Measurements from ENCODE around the gene SPAG9.

Gene SPAG9

GRCh38 chr17:51050291-51051033 lies 70.2 kb downstream of the SPAG9 start:
- Histone ChIP-seq H3K27me3 (ENCODE audit: control insufficient read depth in 1 of 2, insufficient read depth in 2 of 2, low read length in 2 of 2) (no peaks in the 10 kb centered on the region), H3K9me3 (ENCODE audit: low read length) (no peaks in the 10 kb centered on the region), H3K4me1 (ENCODE audit: insufficient read depth, low read length) (peaks cover 6% of the 10 kb centered on the region), H3K36me3 (ENCODE audit: insufficient read depth, low read length) (no peaks in the 10 kb centered on the region), H3K4me3 (ENCODE audit: low read depth in 1 of 2, low read length in 2 of 2) (no peak overlapping the region), H3K9ac (ENCODE audit: low read length) (no peak overlapping the region), H3K27ac (ENCODE audit: low read depth, low read length) (no peak overlapping the region)

DNA sequence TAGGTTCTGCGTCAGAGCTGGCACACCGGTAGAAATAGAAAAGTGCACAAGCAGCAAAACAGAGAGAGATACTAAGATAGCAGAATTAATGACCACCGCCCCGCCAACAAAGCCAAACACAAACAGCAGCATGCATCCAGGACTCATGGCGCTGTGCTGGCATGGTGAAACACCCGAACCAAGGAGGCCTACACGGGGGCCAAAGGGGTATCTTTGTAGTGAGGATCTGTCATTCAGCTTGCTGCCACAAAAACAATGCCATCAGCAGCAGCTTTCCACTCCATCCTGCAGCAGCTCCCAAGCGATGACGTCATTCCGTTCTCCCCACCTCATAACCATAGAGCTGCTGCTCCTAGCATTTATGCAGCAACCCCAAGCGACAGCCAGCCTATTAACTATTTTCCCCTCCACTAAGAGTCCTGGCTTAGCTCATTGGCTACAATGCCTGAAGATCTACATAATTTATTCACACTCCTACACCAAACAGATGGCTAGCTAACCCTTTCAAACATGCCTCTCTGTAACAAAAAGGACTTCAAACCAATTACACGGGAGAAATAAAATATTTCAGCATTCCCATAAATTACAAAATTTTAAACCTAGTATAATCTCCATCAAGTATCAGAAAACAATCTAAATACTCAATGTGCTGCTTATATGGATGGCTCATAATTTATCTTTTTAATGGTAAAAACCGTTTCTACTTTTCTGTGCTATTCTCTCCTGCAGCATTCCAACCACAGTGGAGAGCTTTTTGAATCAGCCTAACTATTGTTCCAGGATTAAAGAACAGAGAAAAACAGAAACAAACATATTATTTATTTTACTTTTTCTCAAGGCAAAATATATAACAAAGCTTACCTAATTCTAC lies 73.9 kb downstream of the SPAG9 start:
- H3K27me3 ChIP-seq (ENCODE audit: control insufficient read depth in 1 of 2, insufficient read depth in 2 of 2, low read length in 2 of 2): no peaks in the 10 kb centered on the region
- no peaks in the 10 kb centered on the region for H3K9me3 ChIP-seq (ENCODE audit: low read length)
- H3K4me3 ChIP-seq (ENCODE audit: low read depth in 1 of 2, low read length in 2 of 2): peak overlapping the region; percentile 22 to 72
- H3K36me3 ChIP-seq (ENCODE audit: insufficient read depth, low read length): no peaks in the 10 kb centered on the region
- H3K27ac ChIP-seq (ENCODE audit: low read depth, low read length): peak overlapping the region; percentile 82
- H3K4me1 ChIP-seq (ENCODE audit: insufficient read depth, low read length): peaks cover 6% of the 10 kb centered on the region
- peak overlapping the region; percentile 2 for H3K9ac ChIP-seq (ENCODE audit: low read length)

DNA sequence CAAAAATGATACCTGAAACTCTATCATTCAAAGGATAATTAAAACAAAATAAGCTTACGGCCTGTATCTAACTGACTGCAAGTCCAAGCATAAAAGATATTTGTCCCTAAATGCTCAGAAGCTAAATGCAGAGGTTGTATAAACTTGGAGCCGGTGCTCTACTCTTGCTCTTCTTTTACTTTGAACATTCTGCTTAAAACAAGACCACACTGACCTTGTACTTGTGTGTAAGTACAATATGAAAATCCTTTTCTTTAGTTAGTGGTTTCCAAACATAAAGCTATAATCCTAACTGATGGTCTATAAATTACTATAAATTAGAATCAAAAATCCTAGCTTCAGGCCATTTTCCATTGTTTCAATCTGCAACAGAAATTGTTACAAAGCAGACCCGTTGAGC lies 74.6 kb downstream of the SPAG9 start:
- H3K4me1 ChIP-seq (ENCODE audit: insufficient read depth, low read length): peaks cover 6% of the 10 kb centered on the region
- H3K27me3 ChIP-seq (ENCODE audit: control insufficient read depth in 1 of 2, insufficient read depth in 2 of 2, low read length in 2 of 2): no peaks in the 10 kb centered on the region
- H3K27ac ChIP-seq (ENCODE audit: low read depth, low read length): peak overlapping the region; percentile 82
- peak overlapping the region; percentile 2 for H3K9ac ChIP-seq (ENCODE audit: low read length)
- peak overlapping the region; percentile 22 to 72 for H3K4me3 ChIP-seq (ENCODE audit: low read depth in 1 of 2, low read length in 2 of 2)
- no peaks in the 10 kb centered on the region for H3K36me3 ChIP-seq (ENCODE audit: insufficient read depth, low read length)
- H3K9me3 ChIP-seq (ENCODE audit: low read length): no peaks in the 10 kb centered on the region

DNA sequence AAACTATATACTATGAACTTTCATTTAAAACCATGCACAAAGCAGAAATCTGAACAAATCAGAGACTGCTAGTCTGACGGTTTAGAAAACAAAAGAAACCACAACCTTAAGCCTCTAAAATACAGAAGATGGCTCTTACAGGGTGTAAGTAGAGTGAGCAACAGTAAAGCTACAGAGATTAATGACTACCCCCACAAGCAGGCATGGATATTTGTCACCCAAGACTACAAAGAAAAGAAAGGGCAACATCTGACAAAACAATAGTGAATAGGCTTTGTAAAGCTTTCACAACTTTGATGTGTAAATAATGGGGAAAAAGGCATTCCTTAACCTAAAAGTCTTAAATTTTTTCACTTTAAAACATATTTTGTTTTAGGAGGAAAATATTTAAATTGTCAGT lies 75.0 kb downstream of the SPAG9 start:
- peaks cover 6% of the 10 kb centered on the region for H3K4me1 ChIP-seq (ENCODE audit: insufficient read depth, low read length)
- H3K36me3 ChIP-seq (ENCODE audit: insufficient read depth, low read length): no peaks in the 10 kb centered on the region
- peak overlapping the region; percentile 2 for H3K9ac ChIP-seq (ENCODE audit: low read length)
- H3K27ac ChIP-seq (ENCODE audit: low read depth, low read length): peak overlapping the region; percentile 82
- no peaks in the 10 kb centered on the region for H3K9me3 ChIP-seq (ENCODE audit: low read length)
- no peaks in the 10 kb centered on the region for H3K27me3 ChIP-seq (ENCODE audit: control insufficient read depth in 1 of 2, insufficient read depth in 2 of 2, low read length in 2 of 2)
- H3K4me3 ChIP-seq (ENCODE audit: low read depth in 1 of 2, low read length in 2 of 2): peak overlapping the region in 1 of 2 donors; percentile 72

- Histone ChIP-seq H3K9ac (ENCODE audit: low read length) (no peak overlapping the region), H3K4me3 (ENCODE audit: low read depth in 1 of 2, low read length in 2 of 2) (no peak overlapping the region), H3K27ac (ENCODE audit: low read depth, low read length) (peak overlapping the region; percentile 8)
These were observed 75.7 kb downstream of the SPAG9 start for GRCh38 chr17:51044976-51045375.

DNA sequence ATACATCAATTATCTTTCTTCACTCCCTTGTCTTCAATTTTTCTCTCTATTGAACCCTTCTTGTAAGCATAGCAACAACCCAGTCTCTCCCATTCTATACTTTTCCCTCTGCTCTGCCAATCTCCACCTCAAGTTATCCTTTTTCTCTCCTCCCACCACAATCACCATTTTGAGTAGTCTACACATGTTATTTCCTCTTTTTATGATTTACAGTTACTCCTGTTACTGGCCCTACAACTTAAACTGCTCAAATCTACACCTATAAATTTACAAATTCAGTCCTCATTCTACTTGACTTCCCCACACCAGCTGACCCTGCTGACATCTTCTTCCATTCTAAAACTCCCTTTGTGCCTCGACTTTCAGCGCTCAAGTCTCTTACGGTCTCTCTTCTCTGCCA lies 84.6 kb downstream of the SPAG9 start:
- H3K9ac ChIP-seq (ENCODE audit: low read length): no peak overlapping the region
- peaks cover 10% of the 10 kb centered on the region for H3K4me1 ChIP-seq (ENCODE audit: insufficient read depth, low read length)
- H3K27ac ChIP-seq (ENCODE audit: low read depth, low read length): no peak overlapping the region

More at GRCh38 chr17:51044976-51045375, 75.7 kb downstream of the SPAG9 start:
- H3K4me1 ChIP-seq (ENCODE audit: insufficient read depth, low read length): peaks cover 6% of the 10 kb centered on the region
- H3K9me3 ChIP-seq (ENCODE audit: low read length): no peaks in the 10 kb centered on the region
- no peaks in the 10 kb centered on the region for H3K27me3 ChIP-seq (ENCODE audit: control insufficient read depth in 1 of 2, insufficient read depth in 2 of 2, low read length in 2 of 2)
- H3K36me3 ChIP-seq (ENCODE audit: insufficient read depth, low read length): no peaks in the 10 kb centered on the region

DNA sequence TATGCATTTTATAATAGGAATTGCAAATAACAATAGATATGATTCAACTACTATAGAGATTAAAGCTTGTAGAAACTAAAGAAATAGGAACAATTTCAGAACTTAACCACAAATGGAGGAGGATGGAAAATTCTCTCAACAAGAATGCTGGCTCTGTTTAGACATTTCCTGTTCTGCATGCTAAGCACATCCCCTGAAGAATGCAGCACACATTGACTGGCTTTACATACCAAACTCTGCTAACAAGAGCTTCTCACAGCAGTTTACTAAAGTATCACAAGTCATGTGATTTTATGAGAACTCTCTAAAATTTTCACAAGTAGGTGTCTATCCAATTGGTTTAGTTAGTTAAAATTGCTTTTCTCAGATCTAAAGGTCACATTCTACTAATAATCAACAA lies 85.2 kb downstream of the SPAG9 start:
- Histone ChIP-seq H3K9ac (ENCODE audit: low read length) (no peak overlapping the region), H3K27me3 (ENCODE audit: control insufficient read depth in 1 of 2, insufficient read depth in 2 of 2, low read length in 2 of 2) (no peaks in the 10 kb centered on the region), H3K9me3 (ENCODE audit: low read length) (no peaks in the 10 kb centered on the region), H3K4me1 (ENCODE audit: insufficient read depth, low read length) (peaks cover 10% of the 10 kb centered on the region), H3K36me3 (ENCODE audit: insufficient read depth, low read length) (peaks cover 5% of the 10 kb centered on the region), H3K27ac (ENCODE audit: low read depth, low read length) (no peak overlapping the region), H3K4me3 (ENCODE audit: low read depth in 1 of 2, low read length in 2 of 2) (no peak overlapping the region)

More for the DNA sequence above, 84.6 kb downstream of the SPAG9 start:
- H3K36me3 ChIP-seq (ENCODE audit: insufficient read depth, low read length): peaks cover 5% of the 10 kb centered on the region
- H3K4me3 ChIP-seq (ENCODE audit: low read depth in 1 of 2, low read length in 2 of 2): no peak overlapping the region
- no peaks in the 10 kb centered on the region for H3K9me3 ChIP-seq (ENCODE audit: low read length)
- no peaks in the 10 kb centered on the region for H3K27me3 ChIP-seq (ENCODE audit: control insufficient read depth in 1 of 2, insufficient read depth in 2 of 2, low read length in 2 of 2)

- H3K4me1 ChIP-seq (ENCODE audit: insufficient read depth, low read length): peaks cover 14% of the 10 kb centered on the region
- H3K9me3 ChIP-seq (ENCODE audit: low read length): no peaks in the 10 kb centered on the region
- peaks cover 5% of the 10 kb centered on the region for H3K36me3 ChIP-seq (ENCODE audit: insufficient read depth, low read length)
- no peak overlapping the region for H3K4me3 ChIP-seq (ENCODE audit: low read depth in 1 of 2, low read length in 2 of 2)
- H3K9ac ChIP-seq (ENCODE audit: low read length): no peak overlapping the region
- no peak overlapping the region for H3K27ac ChIP-seq (ENCODE audit: low read depth, low read length)
- no peaks in the 10 kb centered on the region for H3K27me3 ChIP-seq (ENCODE audit: control insufficient read depth in 1 of 2, insufficient read depth in 2 of 2, low read length in 2 of 2)
These were observed 85.9 kb downstream of the SPAG9 start for GRCh38 chr17:51034800-51035199.

- no peaks in the 10 kb centered on the region for H3K27me3 ChIP-seq (ENCODE audit: control insufficient read depth in 1 of 2, insufficient read depth in 2 of 2, low read length in 2 of 2)
- peaks cover 2% of the 10 kb centered on the region for H3K36me3 ChIP-seq (ENCODE audit: insufficient read depth, low read length)
- H3K27ac ChIP-seq (ENCODE audit: low read depth, low read length): no peak overlapping the region
- H3K4me3 ChIP-seq (ENCODE audit: low read depth in 1 of 2, low read length in 2 of 2): no peak overlapping the region
- H3K9ac ChIP-seq (ENCODE audit: low read length): no peak overlapping the region
- H3K9me3 ChIP-seq (ENCODE audit: low read length): no peaks in the 10 kb centered on the region
- peaks cover 14% of the 10 kb centered on the region for H3K4me1 ChIP-seq (ENCODE audit: insufficient read depth, low read length)
These were observed 87.8 kb downstream of the SPAG9 start for GRCh38 chr17:51032850-51033249.

DNA sequence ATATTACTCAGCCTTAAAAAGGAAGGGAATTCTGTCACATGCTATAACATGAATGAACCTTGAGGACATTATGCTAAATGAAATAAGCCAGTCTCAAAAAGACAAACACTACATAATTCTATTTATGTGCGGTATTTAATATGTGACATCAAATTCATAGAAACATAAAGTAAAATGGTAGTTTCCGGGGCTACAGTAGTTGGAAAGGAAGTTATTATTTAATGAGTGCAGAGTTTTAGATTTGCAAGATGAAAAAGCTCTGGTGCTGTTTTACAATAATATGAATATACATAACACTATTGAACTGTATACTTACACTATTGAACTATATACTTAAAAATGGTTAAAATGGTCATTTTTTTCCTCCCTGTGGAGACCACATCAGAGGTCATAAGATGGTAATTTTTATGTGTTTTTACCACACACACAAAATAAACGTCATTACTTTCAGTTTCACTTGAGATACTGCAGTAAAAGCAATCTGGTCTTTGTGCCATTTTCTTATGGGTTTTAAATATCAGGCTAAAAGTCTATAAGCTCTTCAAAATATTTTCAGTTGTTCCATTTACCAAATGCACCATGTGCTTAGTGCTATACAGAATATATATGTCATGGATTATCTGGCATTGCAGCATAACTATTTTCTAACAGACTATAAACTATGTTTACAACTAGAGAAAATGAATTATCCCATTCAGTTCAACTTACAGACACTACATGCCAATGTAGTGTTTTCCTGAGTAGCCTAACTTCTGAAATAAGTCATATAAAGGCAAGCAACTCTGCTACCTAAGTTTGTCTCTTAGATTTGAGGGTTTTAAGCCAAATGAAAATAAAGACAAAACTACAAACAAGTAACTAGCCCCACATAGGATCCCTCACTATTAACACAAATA lies 90.9 kb downstream of the SPAG9 start:
- no peak overlapping the region for H3K27ac ChIP-seq (ENCODE audit: low read depth, low read length)
- peaks cover 4% of the 10 kb centered on the region for H3K4me1 ChIP-seq (ENCODE audit: insufficient read depth, low read length)
- no peaks in the 10 kb centered on the region for H3K27me3 ChIP-seq (ENCODE audit: control insufficient read depth in 1 of 2, insufficient read depth in 2 of 2, low read length in 2 of 2)
- H3K9ac ChIP-seq (ENCODE audit: low read length): no peak overlapping the region
- H3K4me3 ChIP-seq (ENCODE audit: low read depth in 1 of 2, low read length in 2 of 2): peak overlapping the region in 1 of 2 donors; percentile 14
- H3K9me3 ChIP-seq (ENCODE audit: low read length): no peaks in the 10 kb centered on the region
- no peaks in the 10 kb centered on the region for H3K36me3 ChIP-seq (ENCODE audit: insufficient read depth, low read length)

DNA sequence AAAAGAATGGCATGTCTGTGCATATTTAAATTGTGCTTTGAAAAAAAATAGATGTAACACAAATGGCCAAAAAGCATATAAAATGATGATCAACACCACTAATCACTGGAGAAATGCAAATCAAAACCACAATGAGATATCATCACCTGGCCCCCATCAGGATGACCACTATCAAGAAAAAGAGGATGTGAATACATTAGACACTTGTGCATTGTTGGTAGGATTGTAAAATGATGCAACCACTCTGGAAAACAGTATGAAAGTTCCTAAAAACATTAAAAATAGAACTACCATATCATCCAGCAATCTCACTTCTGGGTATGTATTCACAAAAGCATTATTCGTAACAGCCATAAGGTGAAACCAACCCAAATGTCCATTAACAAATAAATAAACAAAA lies 91.5 kb downstream of the SPAG9 start:
- Histone ChIP-seq H3K27ac (ENCODE audit: low read depth, low read length) (no peak overlapping the region), H3K9ac (ENCODE audit: low read length) (no peak overlapping the region), H3K4me3 (ENCODE audit: low read depth in 1 of 2, low read length in 2 of 2) (peak overlapping the region in 1 of 2 donors; percentile 14), H3K4me1 (ENCODE audit: insufficient read depth, low read length) (peaks cover 4% of the 10 kb centered on the region), H3K27me3 (ENCODE audit: control insufficient read depth in 1 of 2, insufficient read depth in 2 of 2, low read length in 2 of 2) (no peaks in the 10 kb centered on the region), H3K9me3 (ENCODE audit: low read length) (no peaks in the 10 kb centered on the region), H3K36me3 (ENCODE audit: insufficient read depth, low read length) (no peaks in the 10 kb centered on the region)
